ENCODE results near the gene B4GALT5.
"Not testable (repeated sequence)": the region's sequence is repeated elsewhere in the genome, so short reads cannot be mapped to it uniquely, and the experiment has no call there.

Gene B4GALT5

GRCh38 chr20:49748525-49748838, 34.8 kb upstream of the B4GALT5 start:
- H3K4me1 ChIP-seq (ENCODE audit: insufficient read depth, low read length), result no peaks in the 10 kb centered on the region; the same call in 1 of the 2 replicates

GRCh38 chr20:49747707-49748524, 34.2 kb upstream of the B4GALT5 start:
- no peaks in the 10 kb centered on the region for H3K9me3 ChIP-seq (ENCODE audit: control insufficient read depth, insufficient read depth, low read length)
- no peak overlapping the region for H3K9ac ChIP-seq (ENCODE audit: low read depth, low read length)
- H3K4me1 ChIP-seq (ENCODE audit: insufficient read depth, low read length), result peaks cover 4% of the 10 kb centered on the region
- H3K36me3 ChIP-seq (ENCODE audit: insufficient read depth, low read length), result no peaks in the 10 kb centered on the region

More at GRCh38 chr20:49748525-49748838, 34.8 kb upstream of the B4GALT5 start:
- Histone ChIP-seq H3K36me3 (ENCODE audit: insufficient read depth, low read length) (no peaks in the 10 kb centered on the region), H3K9ac (ENCODE audit: low read depth, low read length) (no peak overlapping the region), H3K9me3 (ENCODE audit: control insufficient read depth, insufficient read depth, low read length) (no peaks in the 10 kb centered on the region)

GRCh38 chr20:49742948-49743347, 29.3 kb upstream of the B4GALT5 start:
- H3K9me3 ChIP-seq (ENCODE audit: control insufficient read depth, insufficient read depth, low read length), result no peaks in the 10 kb centered on the region
- no peak overlapping the region for H3K9ac ChIP-seq (ENCODE audit: low read depth, low read length)
- H3K4me1 ChIP-seq (ENCODE audit: insufficient read depth, low read length), result peaks cover 15% of the 10 kb centered on the region
- no peaks in the 10 kb centered on the region for H3K36me3 ChIP-seq (ENCODE audit: insufficient read depth, low read length)

DNA sequence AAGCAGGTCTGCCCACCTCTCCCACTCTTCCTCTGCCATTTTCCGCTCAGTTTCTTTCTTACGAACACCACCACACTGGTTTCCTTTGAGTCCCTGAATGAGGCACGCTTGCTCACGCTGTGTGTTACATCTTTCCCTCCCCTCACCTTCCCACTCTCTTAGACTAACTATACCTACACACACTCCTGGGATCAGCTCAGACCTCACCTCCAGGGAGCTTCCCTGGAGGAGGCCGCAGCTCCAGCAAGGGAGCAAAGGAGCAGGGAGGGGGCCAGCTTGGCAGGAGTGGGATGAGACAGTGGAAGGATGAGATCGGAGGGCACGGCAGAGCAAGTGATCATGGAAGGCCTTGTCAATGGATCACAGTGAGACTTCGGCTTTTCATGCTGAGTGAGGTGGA, 28.3 kb upstream of the B4GALT5 start:
- Histone ChIP-seq H3K4me1 (ENCODE audit: insufficient read depth, low read length) (peaks cover 15% of the 10 kb centered on the region), H3K9me3 (ENCODE audit: control insufficient read depth, insufficient read depth, low read length) (no peaks in the 10 kb centered on the region), H3K36me3 (ENCODE audit: insufficient read depth, low read length) (no peaks in the 10 kb centered on the region), H3K9ac (ENCODE audit: low read depth, low read length) (no peak overlapping the region)

DNA sequence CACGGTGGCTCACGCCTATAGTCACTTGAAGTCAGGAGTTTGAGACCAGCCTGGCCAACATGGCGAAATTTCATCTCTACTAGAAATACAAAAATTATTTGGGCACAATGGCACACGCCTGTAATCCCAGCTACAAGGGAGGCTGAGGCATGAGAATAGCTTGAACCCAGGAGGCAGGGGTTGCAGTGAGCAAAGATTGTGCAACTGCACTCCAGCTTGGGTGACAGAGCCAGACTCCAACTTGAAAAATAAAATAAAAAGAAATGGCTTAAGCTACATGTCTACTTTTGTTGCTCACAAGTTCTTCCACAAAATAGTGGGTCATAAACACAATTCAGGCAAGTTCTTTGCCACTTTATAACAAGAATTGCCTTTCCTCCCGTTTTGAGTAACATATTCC, 27.1 kb upstream of the B4GALT5 start:
- Histone ChIP-seq H3K4me1 (ENCODE audit: insufficient read depth, low read length) (peaks cover 15% of the 10 kb centered on the region), H3K36me3 (ENCODE audit: insufficient read depth, low read length) (no peaks in the 10 kb centered on the region), H3K9me3 (ENCODE audit: control insufficient read depth, insufficient read depth, low read length) (no peaks in the 10 kb centered on the region), H3K9ac (ENCODE audit: low read depth, low read length) (no peak overlapping the region)

- Histone ChIP-seq H3K36me3 (ENCODE audit: insufficient read depth, low read length) (no peaks in the 10 kb centered on the region), H3K9ac (ENCODE audit: low read depth, low read length) (no peak overlapping the region), H3K9me3 (ENCODE audit: control insufficient read depth, insufficient read depth, low read length) (no peaks in the 10 kb centered on the region), H3K4me1 (ENCODE audit: insufficient read depth, low read length) (peaks cover 15% of the 10 kb centered on the region)
Observed at GRCh38 chr20:49739042-49739441, 25.4 kb upstream of the B4GALT5 start.

- no peaks in the 10 kb centered on the region for H3K9me3 ChIP-seq (ENCODE audit: control insufficient read depth, insufficient read depth, low read length)
- H3K9ac ChIP-seq (ENCODE audit: low read depth, low read length), result no peak overlapping the region
Observed at GRCh38 chr20:49737260-49737659, 23.6 kb upstream of the B4GALT5 start.

DNA sequence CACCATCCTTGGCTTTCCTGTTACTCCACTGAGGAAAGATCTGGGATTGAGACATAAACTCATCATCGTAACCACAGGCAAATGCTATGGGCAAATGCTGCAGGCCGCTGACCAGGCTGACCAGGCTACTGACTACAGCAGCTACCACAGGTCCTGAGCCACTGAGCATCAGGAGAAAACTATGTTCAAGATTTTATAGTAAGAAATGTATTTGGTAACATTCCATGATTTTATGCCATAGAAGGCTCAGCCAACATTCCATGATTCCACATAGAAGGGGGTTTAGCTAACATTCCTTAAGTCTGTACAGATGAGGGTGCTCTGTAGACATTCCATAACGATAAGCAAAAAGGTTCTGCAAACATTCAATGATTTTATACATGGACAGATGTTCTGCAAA, 16.1 kb upstream of the B4GALT5 start:
- no peaks in the 10 kb centered on the region for H3K9me3 ChIP-seq (ENCODE audit: control insufficient read depth, insufficient read depth, low read length)
- no peak overlapping the region for H3K9ac ChIP-seq (ENCODE audit: low read depth, low read length)
- H3K4me1 ChIP-seq (ENCODE audit: insufficient read depth, low read length), result peaks cover 4% of the 10 kb centered on the region; the same call in 1 of the 2 replicates
- no peaks in the 10 kb centered on the region for H3K36me3 ChIP-seq (ENCODE audit: insufficient read depth, low read length)

More at GRCh38 chr20:49737260-49737659, 23.6 kb upstream of the B4GALT5 start:
- H3K36me3 ChIP-seq (ENCODE audit: insufficient read depth, low read length), result no peaks in the 10 kb centered on the region
- H3K4me1 ChIP-seq (ENCODE audit: insufficient read depth, low read length), result peaks cover 7% of the 10 kb centered on the region

DNA sequence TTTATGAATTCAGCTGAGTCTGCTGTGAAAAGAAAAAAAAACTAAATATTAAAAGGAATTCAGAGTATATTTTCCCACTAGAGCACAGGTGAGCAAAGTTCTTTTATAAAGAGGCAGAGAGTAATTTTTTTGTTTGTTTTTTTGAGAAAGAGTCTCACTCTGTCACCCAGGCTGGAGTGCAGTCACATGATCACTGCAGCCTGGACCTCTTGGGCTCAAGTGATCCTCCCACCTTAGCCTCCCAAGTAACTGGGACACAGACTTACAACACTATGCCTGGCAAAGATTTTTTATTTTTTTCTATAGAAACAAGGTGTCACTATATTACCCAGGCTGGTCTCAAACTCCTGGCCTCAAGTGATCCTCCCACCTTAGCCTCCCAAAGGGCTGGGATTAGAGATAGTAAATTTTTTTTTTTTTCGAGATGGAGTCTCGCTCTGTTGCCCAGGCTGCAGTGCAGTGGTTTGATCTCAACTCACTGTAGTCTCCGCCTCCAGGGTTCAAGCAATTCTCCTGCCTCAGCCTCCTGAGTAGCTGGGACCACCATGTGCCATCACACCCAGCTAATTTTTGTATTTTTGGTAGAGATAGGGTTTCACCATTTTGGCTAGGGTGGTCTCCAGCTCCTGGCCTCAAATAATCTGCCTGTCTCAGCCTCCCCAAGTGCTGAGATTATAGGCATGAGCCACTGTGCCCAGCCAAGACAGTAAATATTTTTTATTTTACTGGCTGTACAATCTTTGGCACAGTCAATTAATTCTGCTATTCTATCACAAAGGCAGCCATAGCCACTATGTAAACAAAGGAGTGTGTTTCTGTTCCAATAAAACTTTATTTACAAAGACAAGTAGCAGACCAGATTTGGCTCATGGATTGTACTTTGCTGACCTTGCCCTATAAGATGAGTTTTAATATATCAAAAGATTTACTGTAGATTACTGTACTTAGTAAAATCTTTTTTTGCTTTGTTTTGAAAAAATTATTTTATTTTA, 14.5 kb upstream of the B4GALT5 start:
- no peaks in the 10 kb centered on the region for H3K9me3 ChIP-seq (ENCODE audit: control insufficient read depth, insufficient read depth, low read length)
- H3K4me1 ChIP-seq (ENCODE audit: insufficient read depth, low read length), result peaks cover 10% of the 10 kb centered on the region; the same call in 1 of the 2 replicates
- H3K36me3 ChIP-seq (ENCODE audit: insufficient read depth, low read length), result no peaks in the 10 kb centered on the region
- H3K9ac ChIP-seq (ENCODE audit: low read depth, low read length), result no peak overlapping the region

GRCh38 chr20:49727478-49727877, 13.8 kb upstream of the B4GALT5 start:
- Histone ChIP-seq H3K4me1 (ENCODE audit: insufficient read depth, low read length) (peaks cover 10% of the 10 kb centered on the region; the same call in 1 of the 2 replicates), H3K9ac (ENCODE audit: low read depth, low read length) (no peak overlapping the region), H3K9me3 (ENCODE audit: control insufficient read depth, insufficient read depth, low read length) (no peaks in the 10 kb centered on the region), H3K36me3 (ENCODE audit: insufficient read depth, low read length) (no peaks in the 10 kb centered on the region)

GRCh38 chr20:49725694-49726093, 12.0 kb upstream of the B4GALT5 start:
- Histone ChIP-seq H3K9ac (ENCODE audit: low read depth, low read length) (no peak overlapping the region), H3K36me3 (ENCODE audit: insufficient read depth, low read length) (no peaks in the 10 kb centered on the region), H3K4me1 (ENCODE audit: insufficient read depth, low read length) (peaks cover 10% of the 10 kb centered on the region; the same call in 1 of the 2 replicates), H3K9me3 (ENCODE audit: control insufficient read depth, insufficient read depth, low read length) (no peaks in the 10 kb centered on the region)

GRCh38 chr20:49725224-49725606, 11.5 kb upstream of the B4GALT5 start:
- H3K36me3 ChIP-seq (ENCODE audit: insufficient read depth, low read length); H3K9me3 ChIP-seq (ENCODE audit: control insufficient read depth, insufficient read depth, low read length); H3K9ac ChIP-seq (ENCODE audit: low read depth, low read length): not testable (repeated sequence)
- peaks cover 10% of the 10 kb centered on the region; the same call in 1 of the 2 replicates for H3K4me1 ChIP-seq (ENCODE audit: insufficient read depth, low read length)

GRCh38 chr20:49724408-49725223, 10.9 kb upstream of the B4GALT5 start:
- H3K9me3 ChIP-seq (ENCODE audit: control insufficient read depth, insufficient read depth, low read length), result no peaks in the 10 kb centered on the region
- no peak overlapping the region for H3K9ac ChIP-seq (ENCODE audit: low read depth, low read length)
- H3K36me3 ChIP-seq (ENCODE audit: insufficient read depth, low read length), result no peaks in the 10 kb centered on the region
- H3K4me1 ChIP-seq (ENCODE audit: insufficient read depth, low read length), result peaks cover 10% of the 10 kb centered on the region; the same call in 1 of the 2 replicates

DNA sequence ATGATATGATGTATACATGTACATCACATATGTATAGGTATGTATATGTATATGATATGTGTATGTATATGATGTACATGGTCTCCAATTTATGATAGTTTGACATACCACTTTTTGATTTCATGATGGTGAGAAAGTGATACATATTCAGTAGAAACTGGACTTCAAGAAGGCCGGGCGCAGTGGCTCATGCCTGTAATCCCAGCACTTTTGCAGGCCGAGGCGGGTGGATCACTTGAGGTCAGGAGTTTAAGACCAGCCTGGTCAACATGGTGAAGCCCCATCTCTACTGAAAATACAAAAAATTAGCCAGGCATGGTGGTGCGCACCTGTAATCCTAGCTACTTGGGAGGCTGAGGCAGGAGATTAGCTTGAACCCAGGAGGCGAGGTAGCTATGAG, 10.1 kb upstream of the B4GALT5 start:
- not testable (repeated sequence) for H3K36me3 ChIP-seq (ENCODE audit: insufficient read depth, low read length); H3K9me3 ChIP-seq (ENCODE audit: control insufficient read depth, insufficient read depth, low read length); H3K9ac ChIP-seq (ENCODE audit: low read depth, low read length)
- peaks cover 10% of the 10 kb centered on the region; the same call in 1 of the 2 replicates for H3K4me1 ChIP-seq (ENCODE audit: insufficient read depth, low read length)

Measured in ES-I3 (cell line).